NB4 (cell line): ENCODE measurements around the gene UBAP1L.

ENCODE experiments used
- CTCF ChIP-seq: IDR thresholded peaks from one replicate; pipeline ENCODE4 v1.5.1; 2012; ENCODE audit warnings: low read depth, low read length
- MYC ChIP-seq: IDR thresholded peaks from 2 replicates; pipeline ENCODE4 v1.6.1; 2011; ENCODE audit warnings: low read depth, low read length

- TF ChIP-seq CTCF, result no peak
- no peak for TF ChIP-seq MYC
Observed at GRCh38 chr15:65154720-65155119, 39.7 kb upstream of the UBAP1L start.
